RPMI7951 (cell line): Measurements from ENCODE around the gene PLAAT5. TPM values are rescaled to one million over a fixed set of nuclear protein-coding genes. Genes with fewer than 3 reads are reported as not detected.
"Not testable (repeated sequence)": the region's sequence is repeated elsewhere in the genome, so short reads cannot be mapped to it uniquely, and the experiment has no call there.

Experiments
- DNase-seq: peaks from one replicate; pipeline ENCODE4 v3.0.0-alpha.2; 2012; ENCODE audit warnings: low read depth
- total RNA-seq: library from RNA; depleted of rRNA; stranded (reverse); fragments of >200 nt; shearing (Covaris generic); gene quantifications from 2 replicates; pipeline ENCODE4 v1.2.3, GENCODE V29; 2014; rRNA removed

The PLAAT5 gene
- total RNA-seq, 1 experiment from 2014 or later, result not detected

GRCh38 chr11:63485777-63486176, 5.2 kb downstream of the PLAAT5 start:
- no peak for DNase-seq

GRCh38 chr11:63480039-63480438, 10.9 kb downstream of the PLAAT5 start:
- DNase-seq, result no peak

GRCh38 chr11:63478896-63479295, 12.1 kb downstream of the PLAAT5 start:
- DNase-seq, result peak; percentile 73

- no peak for DNase-seq
Observed at GRCh38 chr11:63476618-63477017, 14.3 kb downstream of the PLAAT5 start.

- no peak for DNase-seq
Observed at GRCh38 chr11:63472372-63472771, 18.6 kb downstream of the PLAAT5 start.

GRCh38 chr11:63470311-63470710, 20.7 kb downstream of the PLAAT5 start:
- no peak for DNase-seq

GRCh38 chr11:63462137-63462536, 28.8 kb downstream of the PLAAT5 start:
- no peak for DNase-seq

GRCh38 chr11:63459586-63459985, 31.4 kb downstream of the PLAAT5 start:
- no peak for DNase-seq

GRCh38 chr11:63448646-63449045, 42.3 kb downstream of the PLAAT5 start:
- DNase-seq, result no peak

GRCh38 chr11:63445720-63446119, 45.2 kb downstream of the PLAAT5 start:
- DNase-seq, result peak; percentile 43

- no peak for DNase-seq
Observed at GRCh38 chr11:63445118-63445517, 45.8 kb downstream of the PLAAT5 start.

- no peak for DNase-seq
Observed at GRCh38 chr11:63444160-63444559, 46.8 kb downstream of the PLAAT5 start.

GRCh38 chr11:63443714-63444113, 47.3 kb downstream of the PLAAT5 start:
- DNase-seq, result no peak

- DNase-seq, result not testable (repeated sequence)
Observed at GRCh38 chr11:63435831-63436230, 55.1 kb downstream of the PLAAT5 start.

GRCh38 chr11:63435351-63435750, 55.6 kb downstream of the PLAAT5 start:
- not testable (repeated sequence) for DNase-seq

GRCh38 chr11:63430731-63431130, 60.2 kb downstream of the PLAAT5 start:
- DNase-seq, result not testable (repeated sequence)

GRCh38 chr11:63427971-63428508, 62.9 kb downstream of the PLAAT5 start:
- no peak for DNase-seq

GRCh38 chr11:63417174-63417852, 73.7 kb downstream of the PLAAT5 start:
- DNase-seq, result no peak

Other genes starting within 250 kb of the PLAAT5 start
- not detected in 2 replicates for gene SLC22A25, start 247.6 kb downstream of the PLAAT5 start, total RNA-seq
- gene SLC22A9, start 121.4 kb downstream of the PLAAT5 start, total RNA-seq, result not detected in 2 replicates
- gene LGALS12, start 14.9 kb upstream of the PLAAT5 start, total RNA-seq, result 0.12 TPM in 1 of 2 replicates, not detected in the other
- gene PLAAT4, start 45.6 kb upstream of the PLAAT5 start, total RNA-seq, result 22.1 and 36.3 TPM in 2 replicates
- gene PLAAT2, start 72.2 kb upstream of the PLAAT5 start, total RNA-seq, result not detected in 2 replicates
- gene PLAAT3, start 123.3 kb upstream of the PLAAT5 start, total RNA-seq, result 7.3 and 8.8 TPM in 2 replicates
- 128 and 139 TPM in 2 replicates for gene ATL3, start 180.2 kb upstream of the PLAAT5 start, total RNA-seq
- 109 and 114 TPM in 2 replicates for gene RTN3, start 190.3 kb upstream of the PLAAT5 start, total RNA-seq